Loucy (cell line): ENCODE measurements around the gene GGPS1.

ENCODE experiments used
- EZH2phosphoT487 ChIP-seq: fragments of 200-600 bp; IDR thresholded peaks from 2 replicates; pipeline ENCODE4 v1.6.1; 2018; ENCODE audit warnings: antibody characterized with exemption, mild to moderate bottlenecking, moderate library complexity, borderline replicate concordance
- TF ChIP-seq, protein P1 (sequence below): fragments of 200-600 bp; sonication (generic); conservative IDR thresholded peaks from 2 replicates; pipeline ENCODE4 v1.5.1; 2014; ENCODE audit warnings: mild to moderate bottlenecking, antibody characterized with exemption, low read length

DNA sequence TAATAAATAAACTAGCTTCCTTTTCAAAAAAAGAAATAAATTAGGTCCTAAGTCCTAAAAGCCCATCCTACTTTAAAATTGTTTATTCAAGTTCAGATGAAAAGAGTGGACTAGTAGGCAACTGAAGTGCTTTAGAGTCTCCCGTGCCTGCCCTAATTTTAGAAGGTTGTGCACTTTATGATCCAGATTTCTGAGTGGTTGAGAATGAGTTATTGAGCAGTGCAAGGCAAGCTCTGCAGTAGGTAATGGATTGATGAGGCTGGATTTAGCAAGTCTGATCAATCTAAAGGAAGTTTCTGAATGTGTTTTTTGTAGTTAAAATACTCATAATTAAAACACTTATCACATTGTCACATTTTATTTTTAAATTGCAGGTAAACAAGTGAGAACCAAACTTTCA lies 13.0 kb downstream of the GGPS1 start:
- TF ChIP-seq, protein P1, sequence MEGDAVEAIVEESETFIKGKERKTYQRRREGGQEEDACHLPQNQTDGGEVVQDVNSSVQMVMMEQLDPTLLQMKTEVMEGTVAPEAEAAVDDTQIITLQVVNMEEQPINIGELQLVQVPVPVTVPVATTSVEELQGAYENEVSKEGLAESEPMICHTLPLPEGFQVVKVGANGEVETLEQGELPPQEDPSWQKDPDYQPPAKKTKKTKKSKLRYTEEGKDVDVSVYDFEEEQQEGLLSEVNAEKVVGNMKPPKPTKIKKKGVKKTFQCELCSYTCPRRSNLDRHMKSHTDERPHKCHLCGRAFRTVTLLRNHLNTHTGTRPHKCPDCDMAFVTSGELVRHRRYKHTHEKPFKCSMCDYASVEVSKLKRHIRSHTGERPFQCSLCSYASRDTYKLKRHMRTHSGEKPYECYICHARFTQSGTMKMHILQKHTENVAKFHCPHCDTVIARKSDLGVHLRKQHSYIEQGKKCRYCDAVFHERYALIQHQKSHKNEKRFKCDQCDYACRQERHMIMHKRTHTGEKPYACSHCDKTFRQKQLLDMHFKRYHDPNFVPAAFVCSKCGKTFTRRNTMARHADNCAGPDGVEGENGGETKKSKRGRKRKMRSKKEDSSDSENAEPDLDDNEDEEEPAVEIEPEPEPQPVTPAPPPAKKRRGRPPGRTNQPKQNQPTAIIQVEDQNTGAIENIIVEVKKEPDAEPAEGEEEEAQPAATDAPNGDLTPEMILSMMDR: no peak
- no peak for TF ChIP-seq EZH2phosphoT487
